Putamen (tissue), 1 donor: ENCODE results near the gene IPO9.

Experiments
- DNase-seq: peaks from one replicate; pipeline ENCODE4 v3.0.0-alpha.2; 2016; ENCODE audit warnings: low spot score

Gene IPO9

GRCh38 chr1:201828820-201829774 is at the start of gene IPO9:
Gene IPO9, plus strand, starts transcription at chr1:201829157. Its CDS starts 53 bp downstream, at chr1:201829210.
- DNase-seq = peak; percentile 91

DNA sequence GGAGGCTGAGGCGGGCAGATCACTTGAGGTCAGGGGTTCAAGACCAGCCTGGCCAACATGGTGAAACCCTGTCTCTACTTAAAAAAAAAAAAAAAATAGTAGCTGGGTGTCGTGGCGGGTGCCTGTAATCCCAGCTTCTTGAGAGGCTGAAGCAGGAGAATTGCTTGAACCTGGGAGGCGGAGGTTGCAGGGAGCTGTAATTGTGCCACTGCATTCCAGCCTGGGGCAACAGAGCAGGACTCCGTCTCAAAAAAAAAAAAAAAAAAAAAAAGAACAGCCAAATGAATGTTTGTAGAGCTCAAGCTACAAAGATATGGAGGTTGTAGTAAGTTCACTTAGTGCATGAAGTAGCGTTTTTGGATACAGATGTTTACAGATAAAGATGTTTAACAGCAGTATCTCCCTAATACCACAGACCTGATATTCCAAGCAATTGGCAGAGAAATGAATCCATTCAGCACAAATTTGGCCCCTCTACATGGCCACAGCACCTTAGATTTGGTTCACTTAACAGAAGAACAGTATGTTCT is 49.5 kb upstream of the IPO9 start:
- DNase-seq = no peak

DNA sequence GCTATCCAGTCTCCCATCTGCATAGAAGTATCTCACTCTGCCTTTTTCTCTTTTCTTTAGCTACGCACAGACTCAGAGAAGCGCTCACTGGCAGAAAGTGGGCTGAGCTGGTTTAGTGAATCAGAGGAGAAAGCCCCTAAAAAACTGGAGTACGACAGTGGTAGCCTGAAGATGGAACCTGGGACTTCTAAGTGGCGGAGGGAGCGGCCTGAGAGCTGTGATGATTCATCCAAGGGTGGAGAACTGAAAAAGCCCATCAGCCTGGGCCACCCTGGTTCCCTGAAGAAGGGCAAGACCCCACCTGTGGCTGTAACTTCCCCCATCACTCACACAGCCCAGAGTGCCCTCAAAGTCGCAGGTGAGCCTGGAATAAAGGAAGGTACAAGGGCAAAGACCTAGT is 48.0 kb upstream of the IPO9 start:
- DNase-seq = no peak

DNA sequence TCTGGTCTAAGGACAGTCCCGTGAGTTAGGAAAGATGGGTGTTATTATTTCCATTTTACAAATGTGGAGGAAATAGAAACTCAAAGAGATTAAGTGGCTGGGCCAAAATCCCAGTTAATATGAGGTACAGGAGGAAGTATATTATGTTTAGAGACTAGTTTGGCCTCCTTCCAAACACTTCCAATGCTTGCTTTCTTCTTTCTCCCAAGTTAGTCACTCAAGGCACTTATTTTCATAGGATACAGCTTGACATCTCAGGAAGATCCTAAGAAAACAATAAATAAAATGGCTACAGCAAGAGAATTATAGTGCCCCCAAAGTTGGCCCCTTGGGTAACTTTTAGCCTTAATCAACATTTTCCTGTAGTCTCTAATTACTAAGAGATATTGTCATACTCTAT is 47.5 kb upstream of the IPO9 start:
- DNase-seq = no peak

DNA sequence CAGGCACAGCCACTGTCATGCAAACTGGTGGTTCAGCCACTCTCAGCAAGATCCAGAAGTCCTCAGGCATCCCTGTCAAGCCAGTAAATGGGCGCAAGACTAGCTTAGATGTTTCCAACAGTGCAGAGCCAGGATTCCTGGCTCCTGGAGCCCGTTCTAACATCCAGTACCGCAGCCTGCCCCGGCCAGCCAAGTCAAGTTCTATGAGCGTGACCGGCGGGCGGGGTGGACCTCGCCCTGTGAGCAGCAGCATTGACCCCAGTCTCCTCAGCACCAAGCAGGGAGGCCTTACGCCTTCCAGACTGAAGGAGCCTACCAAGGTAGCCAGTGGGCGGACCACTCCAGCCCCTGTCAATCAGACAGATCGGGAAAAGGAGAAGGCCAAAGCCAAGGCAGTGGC is 46.6 kb upstream of the IPO9 start:
- DNase-seq = no peak

GRCh38 chr1:201783058-201783457 is 45.9 kb upstream of the IPO9 start:
- no peak for DNase-seq

DNA sequence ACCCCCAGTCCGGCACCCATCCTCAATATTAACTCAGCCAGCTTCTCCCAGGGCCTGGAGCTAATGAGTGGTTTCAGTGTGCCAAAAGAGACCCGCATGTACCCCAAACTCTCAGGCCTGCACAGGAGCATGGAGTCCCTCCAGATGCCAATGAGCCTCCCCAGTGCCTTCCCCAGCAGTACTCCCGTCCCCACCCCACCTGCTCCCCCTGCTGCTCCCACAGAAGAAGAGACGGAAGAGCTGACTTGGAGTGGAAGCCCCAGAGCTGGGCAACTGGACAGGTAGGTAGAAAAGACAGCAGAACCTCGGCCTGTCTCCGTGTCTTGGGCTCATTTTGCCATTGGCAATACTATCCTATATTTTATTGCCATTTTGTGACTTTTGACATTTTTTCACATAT is 45.4 kb upstream of the IPO9 start:
- DNase-seq = no peak

DNA sequence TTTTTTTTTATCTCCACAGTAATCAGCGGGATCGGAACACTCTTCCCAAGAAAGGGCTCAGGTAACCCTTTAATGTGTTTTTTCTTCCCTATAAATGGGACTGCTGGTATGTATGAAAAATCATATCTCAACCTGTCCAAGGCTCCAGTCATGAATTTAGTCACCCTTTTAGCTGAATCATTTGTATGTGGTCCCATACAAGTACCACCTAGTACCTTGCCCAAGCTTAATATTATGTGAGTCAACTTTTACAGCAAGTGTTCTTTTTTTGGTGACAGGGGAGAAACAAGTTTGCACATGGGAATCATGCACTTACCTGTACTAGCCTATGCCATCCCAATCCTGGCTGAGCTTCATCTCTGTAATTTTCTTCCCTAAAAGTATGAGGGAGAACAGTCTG is 43.7 kb upstream of the IPO9 start:
- no peak for DNase-seq

- DNase-seq = no peak
Measured at GRCh38 chr1:201786824-201787223, 42.1 kb upstream of the IPO9 start.

GRCh38 chr1:201788296-201788695 is 40.7 kb upstream of the IPO9 start:
- DNase-seq = no peak

- DNase-seq = no peak
Measured at GRCh38 chr1:201789245-201789644, 39.7 kb upstream of the IPO9 start.

- DNase-seq = no peak
Measured at GRCh38 chr1:201790261-201790660, 38.7 kb upstream of the IPO9 start.

DNA sequence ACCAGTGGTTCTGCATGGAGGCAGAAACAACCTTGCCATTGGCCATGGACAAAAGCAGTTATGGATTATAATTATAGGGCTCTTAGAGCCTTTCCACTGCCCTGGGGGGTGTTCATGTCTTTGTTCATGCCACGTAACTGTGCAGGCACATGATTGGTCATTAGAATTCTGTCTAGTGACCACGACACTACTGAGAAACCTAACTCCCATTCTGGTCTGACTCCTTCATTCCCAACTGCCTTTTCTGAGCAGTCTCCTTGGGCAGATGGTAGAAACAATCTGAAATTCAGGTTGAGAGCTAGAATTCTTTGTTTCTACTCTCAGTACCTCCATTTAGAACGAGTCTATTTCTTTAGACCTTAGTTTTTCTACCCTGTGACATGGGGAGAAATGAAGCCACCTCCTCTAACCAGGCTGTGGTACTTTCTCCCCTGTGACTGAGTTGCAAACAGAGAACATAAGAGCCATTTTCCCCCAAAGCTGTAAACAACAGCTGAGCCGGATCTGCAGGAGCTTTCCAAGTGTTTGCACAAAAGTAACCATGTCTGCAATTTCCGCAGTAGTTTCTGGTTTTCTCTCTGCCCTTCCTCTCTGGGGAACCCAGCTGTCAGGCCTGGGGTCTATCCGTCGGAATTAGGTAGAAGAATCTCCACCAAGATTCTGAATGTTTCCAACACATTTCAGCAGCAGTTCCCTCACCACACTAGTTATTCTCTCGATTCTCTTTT is 37.7 kb upstream of the IPO9 start:
- DNase-seq = peak; percentile 79

DNA sequence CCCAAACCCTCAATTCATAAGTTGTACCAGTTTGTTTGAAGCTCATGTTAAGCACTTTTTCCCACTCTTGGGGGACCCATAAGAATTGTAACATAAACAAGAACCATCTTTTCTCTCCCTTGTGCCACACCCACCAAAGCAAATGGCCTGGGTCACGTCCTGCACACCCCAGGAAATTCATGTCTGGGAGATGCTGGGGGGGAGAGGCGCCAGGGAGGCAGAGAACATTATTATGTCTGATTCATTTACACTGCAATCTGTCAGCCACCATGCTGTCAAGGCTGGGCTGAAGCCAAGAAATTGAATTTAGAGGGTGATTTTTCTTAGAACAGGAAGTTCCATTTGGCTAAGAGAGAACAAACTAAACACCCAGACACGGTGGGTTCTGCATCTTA is 37.2 kb upstream of the IPO9 start:
- DNase-seq = no peak

- peak; percentile 86 for DNase-seq
Measured at GRCh38 chr1:201792534-201793305, 36.2 kb upstream of the IPO9 start.

DNA sequence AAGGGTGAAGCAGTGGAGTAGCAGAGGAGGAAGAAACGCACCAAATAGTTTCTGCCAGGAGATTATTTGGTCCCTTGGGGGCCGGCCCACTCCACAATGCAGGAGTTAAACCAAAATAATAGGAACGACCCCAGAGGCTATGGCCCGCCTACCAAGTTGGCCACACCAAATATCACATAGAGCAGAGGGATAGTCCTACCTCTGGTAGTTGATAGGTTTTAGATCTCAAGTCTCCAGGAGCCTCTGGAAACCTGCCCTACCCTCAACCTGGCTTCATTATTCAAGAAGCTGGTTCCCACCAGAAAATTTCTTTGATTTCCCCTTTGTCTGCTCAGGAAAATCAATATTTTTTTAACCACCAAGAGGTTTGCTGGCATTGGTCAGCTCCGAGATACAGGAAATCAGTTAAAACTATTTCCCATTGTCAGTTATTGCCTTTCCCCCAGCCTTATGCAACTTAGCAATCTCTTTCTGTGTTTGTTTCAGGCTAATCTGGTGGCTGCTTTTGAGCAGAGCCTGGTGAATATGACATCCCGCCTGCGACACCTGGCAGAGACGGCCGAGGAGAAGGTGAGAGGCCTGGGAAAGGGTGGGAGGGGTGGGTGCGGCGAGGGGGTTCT is 35.5 kb upstream of the IPO9 start:
- no peak for DNase-seq

DNA sequence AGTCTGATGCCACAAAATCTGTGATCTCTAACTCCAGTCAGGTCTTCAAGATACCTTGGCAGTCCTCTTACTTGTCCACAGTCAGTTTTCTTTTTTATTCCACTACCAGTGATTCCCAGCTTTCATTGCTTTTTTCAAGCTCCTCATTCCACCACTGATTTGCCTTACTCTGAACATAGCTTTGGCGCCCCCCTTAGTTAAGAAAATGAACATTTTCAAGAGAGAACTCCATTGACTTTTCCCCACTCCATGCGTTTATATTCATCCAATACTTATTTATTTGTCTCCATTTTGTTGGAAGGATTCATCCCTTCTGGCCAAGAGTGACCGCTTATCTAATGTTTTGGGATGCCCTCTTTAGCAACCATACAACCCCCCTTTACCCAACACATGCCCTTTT is 33.9 kb upstream of the IPO9 start:
- no peak for DNase-seq

- no peak for DNase-seq
Measured at GRCh38 chr1:201800246-201800645, 28.7 kb upstream of the IPO9 start.

DNA sequence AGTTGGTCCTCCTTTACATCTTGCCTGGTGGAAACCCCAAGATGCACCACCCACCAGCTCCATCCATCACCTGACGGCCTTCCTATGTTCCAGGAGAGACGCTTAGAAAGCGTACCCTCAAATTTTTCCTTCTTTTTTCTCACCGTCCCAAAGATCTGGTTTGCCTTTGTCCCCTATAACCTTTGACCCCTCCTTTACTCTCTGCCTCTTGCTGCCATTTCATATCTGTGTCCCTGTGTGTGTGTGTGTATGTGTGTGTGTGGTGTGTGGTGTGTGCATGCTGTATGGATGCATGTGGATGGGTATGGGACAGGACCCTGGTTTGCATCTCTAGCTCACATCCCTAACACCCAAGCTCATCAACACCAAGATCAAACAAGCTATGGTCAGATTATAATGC is 22.2 kb upstream of the IPO9 start:
- DNase-seq = no peak

DNA sequence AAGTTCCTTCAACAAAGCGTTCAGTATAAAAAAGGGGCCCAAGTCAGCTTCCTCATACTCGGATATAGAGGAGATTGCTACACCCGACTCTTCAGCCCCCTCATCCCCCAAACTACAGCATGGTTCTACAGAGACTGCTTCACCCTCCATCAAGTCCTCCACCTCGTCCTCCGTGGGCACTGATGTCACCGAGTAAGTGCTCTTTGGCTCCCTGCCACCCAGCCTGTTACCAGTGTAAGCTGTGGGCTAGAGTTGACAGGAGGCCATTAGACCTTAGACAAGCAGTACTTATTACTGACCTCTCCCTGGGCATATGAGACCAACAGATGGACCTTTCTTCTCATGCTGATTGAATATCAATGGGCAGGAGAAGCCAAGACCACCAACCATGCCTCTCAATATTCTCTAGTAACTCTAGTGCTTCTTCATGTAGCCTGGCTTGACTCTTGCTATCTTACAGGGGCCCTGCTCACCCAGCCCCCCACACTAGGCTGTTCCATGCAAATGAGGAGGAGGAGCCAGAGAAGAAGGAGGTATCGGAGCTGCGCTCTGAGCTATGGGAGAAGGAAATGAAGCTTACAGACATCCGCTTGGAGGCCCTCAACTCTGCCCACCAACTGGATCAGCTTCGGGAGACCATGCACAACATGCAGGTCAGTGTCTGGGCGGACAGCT is 20.9 kb upstream of the IPO9 start:
- no peak for DNase-seq

DNA sequence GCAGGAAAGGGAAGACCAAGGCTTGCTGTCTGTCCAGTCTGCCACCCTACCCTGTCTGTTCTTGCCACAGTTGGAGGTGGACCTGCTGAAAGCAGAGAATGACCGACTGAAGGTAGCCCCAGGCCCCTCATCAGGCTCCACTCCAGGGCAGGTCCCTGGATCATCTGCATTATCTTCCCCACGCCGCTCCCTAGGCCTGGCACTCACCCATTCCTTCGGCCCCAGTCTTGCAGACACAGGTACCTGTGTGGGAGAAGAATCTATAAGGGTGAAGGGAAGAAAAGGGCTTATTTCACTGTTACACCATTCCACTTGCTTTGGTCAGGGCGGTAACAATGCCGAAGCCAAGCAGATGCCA is 20.3 kb upstream of the IPO9 start:
- DNase-seq = no peak
